SK-MEL-5 (cell line): ENCODE measurements around the gene ARHGEF35. TPM values are rescaled to one million over a fixed set of nuclear protein-coding genes. Genes with fewer than 3 reads are reported as not detected.
"Not testable (repeated sequence)": the region's sequence is repeated elsewhere in the genome, so short reads cannot be mapped to it uniquely, and the experiment has no call there.

Source experiments
- DNase-seq: peaks from one replicate; pipeline ENCODE4 v3.0.0-alpha.2; 2016; ENCODE audit warnings: low read depth, low spot score
- in situ Hi-C: cut with HindIII; loops from 2 replicates; pipeline ENCODE4 v1.10.0; 2016; ENCODE audit warnings: low sequenced_read_pairs, high pct_unique_total_duplicates, low pct_unique_long_range_greater_than_20kb
- polyA plus RNA-seq, 2 experiments: library from polyadenylated mRNA; depleted of rRNA; stranded (reverse); fragments of >200 nt; gene quantifications; 2 replicates each; pipeline ENCODE4 v1.2.3, GENCODE V29; 2015
- total RNA-seq: library from RNA; depleted of rRNA; stranded (reverse); fragments of >200 nt; shearing (Covaris generic); gene quantifications from 2 replicates; pipeline ENCODE4 v1.2.3, GENCODE V29; 2014; rRNA removed

Gene ARHGEF35
- not detected in 2 replicates for total RNA-seq
- polyA plus RNA-seq (2015; cell fraction: cytosol; rRNA removed): not detected in 2 replicates
- polyA plus RNA-seq (2015; cell fraction: nucleus; rRNA removed): not detected in 2 replicates

GRCh38 chr7:144195212-144195872, at the start of gene ARHGEF35:
TSS of gene ARHGEF35 (minus strand) at chr7:144195833. CDS start at chr7:144188383, 7,450 bp downstream.
- in situ Hi-C loops, DNase-seq: not testable (repeated sequence)

DNA sequence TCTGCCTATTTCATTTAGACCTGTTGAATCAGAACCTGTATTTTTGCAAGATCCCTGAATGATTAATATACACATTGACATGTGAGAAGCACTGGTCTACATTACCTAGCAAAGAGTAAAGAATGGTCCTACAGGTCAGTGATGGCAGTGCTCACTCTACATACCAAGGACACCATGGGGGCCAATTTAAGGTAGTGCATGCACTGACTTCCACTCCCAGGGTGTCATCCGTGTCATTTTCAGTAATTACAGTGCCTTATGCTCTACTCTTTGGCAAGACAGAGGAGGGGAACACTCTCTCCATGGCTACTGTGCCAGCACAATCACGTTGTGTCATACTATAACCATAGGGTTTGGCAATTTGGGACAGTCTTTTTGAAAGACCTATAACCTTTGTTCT, 49.7 kb upstream of the ARHGEF35 start:
- in situ Hi-C loops, DNase-seq: not testable (repeated sequence)

- in situ Hi-C loops, DNase-seq: not testable (repeated sequence)
Observed at GRCh38 chr7:144239365-144239764, 43.7 kb upstream of the ARHGEF35 start, which contains the start of gene OR2A42. TSS of gene OR2A42 (minus strand) at chr7:144239605. CDS start at chr7:144232843, 6,762 bp downstream.

DNA sequence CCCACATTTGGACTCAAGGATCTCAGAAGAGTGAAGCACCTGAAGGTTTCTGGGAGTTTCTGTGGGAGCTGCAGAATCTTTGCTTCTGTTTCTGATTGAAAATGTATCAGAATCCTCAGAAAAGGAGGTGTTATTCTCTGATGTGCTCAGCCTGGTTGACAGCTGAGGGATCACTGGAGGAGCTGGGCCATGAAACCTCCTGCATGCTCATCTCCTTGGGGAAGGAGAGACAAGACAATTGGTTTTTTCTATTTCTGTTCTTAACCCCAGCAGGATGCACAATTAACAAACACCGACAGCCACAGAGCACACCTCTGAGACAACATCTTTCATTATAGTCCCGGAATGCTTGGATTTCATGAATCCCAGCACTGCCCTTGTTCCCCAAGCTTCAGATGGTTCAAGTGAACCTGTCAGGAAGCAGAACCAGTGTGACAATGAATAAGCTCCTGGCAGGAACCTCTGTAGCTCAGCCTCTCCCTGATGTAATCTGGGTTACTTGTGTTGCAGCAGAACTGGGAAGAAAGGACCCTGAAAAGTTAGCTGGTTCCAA, 43.0 kb upstream of the ARHGEF35 start:
- in situ Hi-C loops, DNase-seq: not testable (repeated sequence)

GRCh38 chr7:144233039-144233438, 37.4 kb upstream of the ARHGEF35 start:
- in situ Hi-C loops, DNase-seq: not testable (repeated sequence)

GRCh38 chr7:144231027-144231426, 35.4 kb upstream of the ARHGEF35 start:
- in situ Hi-C loops, DNase-seq: not testable (repeated sequence)

DNA sequence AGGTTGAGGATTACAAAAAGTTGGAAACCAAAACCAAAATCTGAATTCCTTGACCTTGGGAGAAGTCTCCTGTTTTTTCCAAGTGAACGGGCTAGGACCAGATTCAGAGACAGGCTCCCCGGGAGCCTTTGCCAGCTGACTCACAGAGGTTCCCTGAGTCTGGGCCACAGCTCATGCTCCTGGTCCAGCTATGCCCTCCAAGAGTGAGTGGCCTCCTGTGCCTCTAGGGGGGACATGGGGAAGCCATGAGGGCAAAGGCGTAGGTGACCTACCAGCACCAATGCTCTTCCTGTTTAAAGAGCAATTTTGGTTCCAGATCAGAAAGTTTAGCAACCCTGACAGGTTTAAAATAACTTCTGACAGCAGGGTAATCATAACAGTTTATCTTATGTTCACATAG, 33.2 kb upstream of the ARHGEF35 start:
- in situ Hi-C loops, DNase-seq: not testable (repeated sequence)

DNA sequence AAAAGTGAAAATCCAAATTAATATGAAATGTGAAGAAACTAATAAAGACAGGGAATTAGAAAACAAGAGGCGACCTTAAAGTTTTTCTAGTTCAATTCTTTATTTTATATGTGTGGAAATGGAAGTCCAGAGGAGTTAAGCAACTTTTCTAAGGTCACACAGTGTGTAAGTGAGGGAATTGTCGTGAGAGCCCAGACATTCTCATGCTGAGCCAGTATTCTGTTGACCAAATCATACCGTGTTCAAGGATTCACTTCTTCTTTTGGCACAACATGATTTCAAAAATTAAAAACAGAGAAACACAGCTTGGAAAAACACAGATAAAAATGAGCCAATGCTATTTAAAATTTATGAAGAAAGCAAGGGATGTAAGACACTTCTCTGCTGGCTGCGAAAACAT, 31.2 kb upstream of the ARHGEF35 start:
- in situ Hi-C loops: not testable (repeated sequence)

GRCh38 chr7:144223675-144224074, 28.0 kb upstream of the ARHGEF35 start:
- in situ Hi-C loops, DNase-seq: not testable (repeated sequence)

More for the DNA sequence above, 31.2 kb upstream of the ARHGEF35 start:
- DNase-seq: not testable (repeated sequence)

DNA sequence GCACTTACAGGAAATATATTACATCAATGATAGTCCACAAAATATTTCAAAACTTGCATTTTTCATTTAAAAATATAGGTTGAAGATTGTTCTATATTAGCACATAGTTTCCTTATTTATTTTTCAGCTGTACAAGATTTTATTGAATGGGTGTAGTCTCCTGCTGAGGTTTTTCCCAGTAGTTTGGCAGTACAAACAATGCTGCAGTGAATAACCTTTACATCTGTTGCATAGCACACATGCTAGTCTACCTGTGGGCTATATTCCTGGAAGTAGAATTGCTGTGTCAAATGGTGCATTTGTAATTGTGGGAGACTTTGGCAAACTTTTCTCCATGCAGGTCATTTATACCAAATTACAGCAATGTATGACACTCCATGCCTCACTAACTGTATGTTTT, 24.9 kb upstream of the ARHGEF35 start:
- in situ Hi-C loops, DNase-seq: not testable (repeated sequence)

DNA sequence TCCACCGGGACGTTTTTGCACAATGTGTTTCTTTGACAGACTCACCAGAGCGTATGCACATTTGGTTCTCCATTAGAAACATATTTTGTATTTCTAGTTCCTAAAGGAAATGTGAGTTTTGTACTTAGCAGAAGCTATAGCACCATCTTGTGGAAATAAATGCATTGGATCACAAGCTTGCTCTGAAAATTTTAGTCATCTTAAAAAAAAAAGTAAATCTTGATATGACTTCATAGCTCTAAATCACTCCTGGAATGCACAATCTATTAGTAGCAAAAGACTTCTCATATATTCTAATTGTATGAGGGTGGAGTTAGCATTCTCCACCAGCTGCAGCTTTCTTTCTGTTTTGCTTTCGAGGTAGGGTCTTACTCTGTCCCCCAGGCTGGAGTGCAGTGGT, 23.5 kb upstream of the ARHGEF35 start:
- in situ Hi-C loops, DNase-seq: not testable (repeated sequence)

DNA sequence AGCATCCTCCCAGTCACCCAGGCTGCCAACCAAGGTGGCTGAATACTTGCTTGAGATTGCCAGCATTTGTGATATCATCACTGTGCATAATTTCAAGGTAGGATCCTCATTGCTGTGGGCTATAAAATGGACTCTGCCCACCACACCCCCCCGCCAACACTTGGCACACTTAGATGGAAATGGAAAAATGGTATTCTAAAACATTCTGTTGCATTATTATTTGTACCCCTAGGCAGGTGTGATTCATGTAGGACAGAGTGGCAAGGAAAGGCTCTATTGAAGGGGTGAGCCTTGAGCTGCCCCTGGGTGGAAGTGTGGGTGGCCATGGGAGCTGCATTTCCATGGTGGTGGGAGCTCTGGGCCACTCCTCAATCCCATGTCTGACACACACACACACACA, 22.9 kb upstream of the ARHGEF35 start:
- DNase-seq, in situ Hi-C loops: not testable (repeated sequence)

- in situ Hi-C loops, DNase-seq: not testable (repeated sequence)
Observed at GRCh38 chr7:144217200-144217599, 21.6 kb upstream of the ARHGEF35 start.

GRCh38 chr7:144205306-144205705, 9.7 kb upstream of the ARHGEF35 start:
- in situ Hi-C loops, DNase-seq: not testable (repeated sequence)

DNA sequence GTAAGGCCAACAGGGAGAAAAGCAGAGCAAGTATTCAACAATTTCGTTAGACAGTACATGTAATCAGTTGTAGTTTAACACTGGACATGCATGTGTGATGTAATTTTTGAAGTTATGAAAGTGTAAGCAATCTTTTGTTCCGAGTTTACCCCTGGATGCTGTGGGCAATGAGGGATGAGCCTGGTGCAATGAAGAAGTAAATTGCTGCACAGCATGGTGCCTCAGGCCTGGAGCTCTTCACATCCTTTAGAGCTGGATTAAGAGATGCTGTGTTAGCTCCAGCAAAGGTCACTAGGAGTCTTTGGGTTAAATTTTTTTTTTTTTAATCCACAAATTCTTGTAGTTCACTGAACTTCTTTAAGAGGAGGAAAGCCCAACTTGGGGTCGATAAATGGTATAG, 7.5 kb upstream of the ARHGEF35 start:
- DNase-seq: not testable (repeated sequence)

DNA sequence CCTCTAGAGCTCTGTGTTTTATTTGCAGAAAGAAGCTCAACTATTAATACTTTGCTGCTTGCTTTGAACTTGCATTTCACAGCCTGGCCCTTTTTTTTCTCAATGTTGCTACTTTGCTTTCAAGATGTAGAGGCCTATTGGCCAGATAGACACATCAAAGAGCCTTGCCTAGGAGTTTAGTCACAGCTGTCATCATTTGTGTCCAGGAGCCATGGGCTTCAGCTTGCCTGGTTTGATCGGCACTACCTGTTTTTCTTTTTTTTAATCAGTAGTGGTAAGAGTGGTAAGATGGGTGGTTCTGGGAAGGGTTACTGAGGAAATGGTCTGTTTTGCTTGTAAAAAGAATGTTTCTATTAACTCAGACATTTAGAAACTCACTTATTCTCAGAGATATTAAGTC, 6.3 kb upstream of the ARHGEF35 start:
- DNase-seq, in situ Hi-C loops: not testable (repeated sequence)

More for the DNA sequence above, 7.5 kb upstream of the ARHGEF35 start:
- in situ Hi-C loops: not testable (repeated sequence)

DNA sequence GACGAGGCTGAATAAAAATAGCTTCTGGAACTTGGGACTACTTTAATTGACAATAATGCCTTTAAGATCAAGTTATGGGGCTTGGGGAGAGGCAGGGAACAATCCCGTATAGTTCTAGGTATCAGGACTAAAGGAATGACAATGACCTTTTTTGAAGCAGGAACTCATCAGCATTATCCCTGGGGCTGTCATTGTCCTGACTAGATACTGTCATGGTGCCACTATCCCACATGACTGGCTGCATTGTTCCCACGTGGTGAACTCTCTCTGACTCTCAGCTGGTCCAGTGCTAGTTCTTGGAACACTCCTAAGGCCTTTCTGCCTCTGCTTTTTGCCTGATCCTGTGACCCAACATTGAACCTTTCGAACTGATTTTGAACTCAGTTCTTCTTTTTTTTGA, 3.3 kb upstream of the ARHGEF35 start:
- peak; percentile 83 for DNase-seq
- in situ Hi-C loops: not testable (repeated sequence)

DNA sequence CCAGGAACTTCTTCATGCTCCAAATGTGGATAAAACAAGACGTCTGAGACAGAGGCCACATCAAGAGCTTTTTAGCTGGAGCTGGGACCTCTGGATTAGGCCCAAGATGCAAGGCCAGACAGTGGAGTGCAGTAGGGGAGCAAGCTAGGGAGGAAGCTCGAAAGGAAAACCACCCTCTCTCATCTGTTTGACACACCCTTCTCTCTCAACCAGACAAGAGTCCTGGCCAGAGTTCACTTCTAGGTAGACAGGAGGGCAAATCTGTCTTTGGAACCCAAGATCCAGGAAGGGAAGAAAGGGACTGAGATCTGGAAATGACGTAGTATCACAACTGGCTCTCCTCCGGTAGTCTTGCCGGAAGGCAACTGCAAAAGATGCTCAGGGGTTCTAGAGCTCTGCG, 1.2 kb downstream of the ARHGEF35 start:
- in situ Hi-C loops, DNase-seq: not testable (repeated sequence)

DNA sequence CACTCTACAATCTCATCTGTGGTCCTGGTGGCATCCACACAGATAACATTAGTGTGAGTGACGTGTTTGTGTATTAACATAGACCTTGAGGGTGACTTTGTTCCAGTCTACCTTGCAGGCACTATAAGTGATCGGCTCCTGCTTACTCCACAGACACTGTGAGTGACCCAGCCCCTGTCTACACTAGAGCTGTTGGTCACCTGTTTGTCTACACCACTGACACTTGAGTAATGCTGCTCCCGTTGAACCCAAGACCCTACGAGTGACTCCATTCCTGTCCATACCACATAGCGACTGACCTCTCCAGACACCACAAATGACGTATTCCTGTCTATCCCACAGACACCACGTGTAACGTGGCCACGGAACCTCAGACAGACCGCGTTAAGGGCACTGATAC, 1.9 kb downstream of the ARHGEF35 start:
- in situ Hi-C loops: not testable (repeated sequence)

More for the DNA sequence above, 1.9 kb downstream of the ARHGEF35 start:
- not testable (repeated sequence) for DNase-seq
